HG02642 (cell line): ENCODE measurements around the gene LDB2.

Source experiments
- ATAC-seq: cut with Tn5 transposase; IDR thresholded peaks from one replicate; pipeline ENCODE4 v1.9.1; 2021; ENCODE audit warnings: mild to moderate bottlenecking; ENCODE audit not compliant: unreplicated experiment, poor library complexity

LDB2 gene

GRCh38 chr4:16728111-16728510 lies 170.3 kb downstream of the LDB2 start:
- ATAC-seq, result no peak

- no peak for ATAC-seq
Observed at GRCh38 chr4:16727218-16727617, 171.2 kb downstream of the LDB2 start.

- ATAC-seq, result no peak
Observed at GRCh38 chr4:16726368-16727050, 171.9 kb downstream of the LDB2 start.

- ATAC-seq, result no peak
Observed at GRCh38 chr4:16725252-16725651, 173.2 kb downstream of the LDB2 start.

GRCh38 chr4:16722416-16722815 lies 176.0 kb downstream of the LDB2 start:
- no peak for ATAC-seq

GRCh38 chr4:16721613-16722291 lies 176.7 kb downstream of the LDB2 start:
- ATAC-seq, result no peak

- no peak for ATAC-seq
Observed at GRCh38 chr4:16720761-16721160, 177.7 kb downstream of the LDB2 start.

- ATAC-seq, result no peak
Observed at GRCh38 chr4:16717266-16717970, 181.0 kb downstream of the LDB2 start.

GRCh38 chr4:16715482-16715881 lies 183.0 kb downstream of the LDB2 start:
- no peak for ATAC-seq

GRCh38 chr4:16714191-16714590 lies 184.3 kb downstream of the LDB2 start:
- no peak for ATAC-seq

GRCh38 chr4:16713696-16714095 lies 184.7 kb downstream of the LDB2 start:
- ATAC-seq, result no peak

GRCh38 chr4:16713271-16713670 lies 185.2 kb downstream of the LDB2 start:
- no peak for ATAC-seq

- no peak for ATAC-seq
Observed at GRCh38 chr4:16710198-16710597, 188.2 kb downstream of the LDB2 start.

- no peak for ATAC-seq
Observed at GRCh38 chr4:16707874-16708273, 190.6 kb downstream of the LDB2 start.

- ATAC-seq, result no peak
Observed at GRCh38 chr4:16706251-16706650, 192.2 kb downstream of the LDB2 start.

- no peak for ATAC-seq
Observed at GRCh38 chr4:16705341-16705740, 193.1 kb downstream of the LDB2 start.

GRCh38 chr4:16704489-16704888 lies 194.0 kb downstream of the LDB2 start:
- no peak for ATAC-seq

GRCh38 chr4:16695896-16696295 lies 202.5 kb downstream of the LDB2 start:
- no peak for ATAC-seq

- ATAC-seq, result no peak
Observed at GRCh38 chr4:16694884-16695276, 203.6 kb downstream of the LDB2 start.

GRCh38 chr4:16694173-16694883 lies 204.1 kb downstream of the LDB2 start:
- no peak for ATAC-seq

GRCh38 chr4:16693641-16694040 lies 204.8 kb downstream of the LDB2 start:
- no peak for ATAC-seq
